ENCODE results near the gene TCIRG1. TPM values are rescaled to one million over a fixed set of nuclear protein-coding genes. Genes with fewer than 3 reads are reported as not detected.

The TCIRG1 gene
- total and polyA plus RNA-seq, 2 of the 13 experiments (the other 11 are each of a cell fraction or from before 2014, with no cell fraction given), result 48.0 to 69.6 TPM

GRCh38 chr11:68012843-68013610, 25.8 kb upstream of the TCIRG1 start (continued):
- TF ChIP-seq DPF2 (CRISPR knock-in tag; IDR thresholded peaks at IDR 0.05; ENCODE audit: borderline replicate concordance, low read depth) (peak; percentile 83), PHF8 (CRISPR knock-in tag; IDR thresholded peaks at IDR 0.05) (peak; percentile 34; the same call in 1 of the 2 replicates), BCL6 (CRISPR knock-in tag; IDR thresholded peaks at IDR 0.05) (peak; percentile 39; the same call in 1 of the 2 replicates), CREBL2 (CRISPR knock-in tag; IDR thresholded peaks at IDR 0.05; ENCODE audit: borderline replicate concordance) (no peak), ZNF12 (CRISPR knock-in tag; IDR thresholded peaks at IDR 0.05) (no peak), HMGA1 (CRISPR knock-in tag; conservative IDR thresholded peaks at IDR 0.05) (no peak), ZNF282 (IDR thresholded peaks at IDR 0.05; ENCODE audit: partially characterized antibody) (no peak), TBX3 (IDR thresholded peaks at IDR 0.05; ENCODE audit: borderline replicate concordance) (peak; percentile 52; the same call in 1 of the 2 replicates), HMG20A (CRISPR knock-in tag; IDR thresholded peaks at IDR 0.05; ENCODE audit: borderline replicate concordance) (peak; percentile 85; the same call in 1 of the 2 replicates), ZNF350 (CRISPR knock-in tag; IDR thresholded peaks at IDR 0.05; ENCODE audit: borderline replicate concordance, low read depth) (no peak), ZNF639 (CRISPR knock-in tag; conservative IDR thresholded peaks at IDR 0.05) (no peak), ZMYM4 (CRISPR knock-in tag; IDR thresholded peaks at IDR 0.05) (0 out of 2 replicates have a peak, but pooled peaks have one; percentile 21), HDAC6 (IDR thresholded peaks at IDR 0.05; ENCODE audit: low read depth, low read length) (no peak), MED1 (CRISPR knock-in tag; IDR thresholded peaks at IDR 0.05) (peak; percentile 67), POGZ (CRISPR knock-in tag; IDR thresholded peaks at IDR 0.05) (no peak), KAT7 (CRISPR knock-in tag; IDR thresholded peaks at IDR 0.05; ENCODE audit: borderline replicate concordance) (no peak), KDM2A (CRISPR knock-in tag; IDR thresholded peaks at IDR 0.05; ENCODE audit: borderline replicate concordance, low read depth) (peak; percentile 39; the same call in 1 of the 2 replicates), RXRA (CRISPR knock-in tag; IDR thresholded peaks at IDR 0.05) (peak; percentile 68; the same call in 1 of the 2 replicates), MAF1 (CRISPR knock-in tag; IDR thresholded peaks at IDR 0.05; ENCODE audit: borderline replicate concordance) (no peak), ZSCAN21 (CRISPR knock-in tag; IDR thresholded peaks at IDR 0.05; ENCODE audit: borderline replicate concordance) (0 out of 2 replicates have a peak, but pooled peaks have one; percentile 30), ZNF512B (CRISPR knock-in tag; IDR thresholded peaks at IDR 0.05; ENCODE audit: borderline replicate concordance) (no peak), GZF1 (CRISPR knock-in tag; IDR thresholded peaks at IDR 0.05) (no peak), SP1 (IDR thresholded peaks at IDR 0.05) (no peak), SP1 (CRISPR knock-in tag; IDR thresholded peaks at IDR 0.05) (no peak), TCF7 (IDR thresholded peaks at IDR 0.05; ENCODE audit: low read depth) (peak; percentile 44; the same call in 1 of the 2 replicates), HMG20B (CRISPR knock-in tag; conservative IDR thresholded peaks at IDR 0.05) (peak; percentile 75; the same call in 1 of the 2 replicates)

All from HepG2 (cell line).